ENCODE data around the gene NCOA5. TPM values are rescaled to one million over a fixed set of nuclear protein-coding genes. Genes with fewer than 3 reads are reported as not detected.

NCOA5 gene
- total and polyA plus RNA-seq, 2 experiments from 2014 or later, result 8.4 to 22.8 TPM

DNA sequence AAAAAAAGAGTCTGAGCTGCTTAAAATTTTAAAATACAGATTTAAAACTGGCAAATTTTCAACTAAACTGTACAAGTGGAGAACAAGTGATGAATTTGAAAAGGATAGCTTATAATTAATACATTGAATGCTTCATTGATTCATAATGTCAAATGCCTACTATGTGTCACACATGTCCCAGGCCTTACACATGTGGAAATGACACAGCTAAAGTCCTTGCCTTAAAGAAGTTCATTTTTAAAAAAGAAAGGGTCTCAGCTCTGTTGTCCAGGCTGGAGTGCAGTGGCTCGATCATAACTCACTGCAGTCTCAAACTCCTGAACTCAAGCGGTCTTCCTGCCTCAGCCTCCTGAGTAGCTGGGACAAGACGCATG, 5.0 kb downstream of the NCOA5 start:
- DNase-seq (ENCODE audit: low spot score) (no peak), ATAC-seq (no peak)
- H4K20me1 ChIP-seq (replicated peaks; ENCODE audit: insufficient read depth), result peaks cover 64% of the 10 kb centered on the region
- no peaks in the 10 kb centered on the region for H3K36me3 ChIP-seq (ENCODE audit: insufficient read depth)
- TF ChIP-seq, protein P1, sequence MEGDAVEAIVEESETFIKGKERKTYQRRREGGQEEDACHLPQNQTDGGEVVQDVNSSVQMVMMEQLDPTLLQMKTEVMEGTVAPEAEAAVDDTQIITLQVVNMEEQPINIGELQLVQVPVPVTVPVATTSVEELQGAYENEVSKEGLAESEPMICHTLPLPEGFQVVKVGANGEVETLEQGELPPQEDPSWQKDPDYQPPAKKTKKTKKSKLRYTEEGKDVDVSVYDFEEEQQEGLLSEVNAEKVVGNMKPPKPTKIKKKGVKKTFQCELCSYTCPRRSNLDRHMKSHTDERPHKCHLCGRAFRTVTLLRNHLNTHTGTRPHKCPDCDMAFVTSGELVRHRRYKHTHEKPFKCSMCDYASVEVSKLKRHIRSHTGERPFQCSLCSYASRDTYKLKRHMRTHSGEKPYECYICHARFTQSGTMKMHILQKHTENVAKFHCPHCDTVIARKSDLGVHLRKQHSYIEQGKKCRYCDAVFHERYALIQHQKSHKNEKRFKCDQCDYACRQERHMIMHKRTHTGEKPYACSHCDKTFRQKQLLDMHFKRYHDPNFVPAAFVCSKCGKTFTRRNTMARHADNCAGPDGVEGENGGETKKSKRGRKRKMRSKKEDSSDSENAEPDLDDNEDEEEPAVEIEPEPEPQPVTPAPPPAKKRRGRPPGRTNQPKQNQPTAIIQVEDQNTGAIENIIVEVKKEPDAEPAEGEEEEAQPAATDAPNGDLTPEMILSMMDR (conservative IDR thresholded peaks at IDR 0.05; ENCODE audit: low read depth in 2 of 2), result no peak
- TF ChIP-seq NANOG (IDR thresholded peaks at IDR 0.05; ENCODE audit: borderline replicate concordance) (no peak), ZNF114 (CRISPR knock-in tag; IDR thresholded peaks at IDR 0.05) (no peak), EZH2 (IDR thresholded peaks at IDR 0.05; ENCODE audit: low read depth, unreplicated experiment) (no peak), POLR2AphosphoS5 (IDR thresholded peaks at IDR 0.05; ENCODE audit: low read depth) (no peak), ZNF331 (CRISPR knock-in tag; IDR thresholded peaks at IDR 0.05; ENCODE audit: low read depth) (no peak), STAT1 (IDR thresholded peaks at IDR 0.05; ENCODE audit: unreplicated experiment) (no peak), CREB1 (CRISPR knock-in tag; IDR thresholded peaks at IDR 0.05; ENCODE audit: low read depth) (no peak), EZH2phosphoT487 (IDR thresholded peaks at IDR 0.05; ENCODE audit: unreplicated experiment) (no peak), JUNB (IDR thresholded peaks at IDR 0.05; ENCODE audit: unreplicated experiment) (no peak)
- TF ChIP-seq, protein P2, sequence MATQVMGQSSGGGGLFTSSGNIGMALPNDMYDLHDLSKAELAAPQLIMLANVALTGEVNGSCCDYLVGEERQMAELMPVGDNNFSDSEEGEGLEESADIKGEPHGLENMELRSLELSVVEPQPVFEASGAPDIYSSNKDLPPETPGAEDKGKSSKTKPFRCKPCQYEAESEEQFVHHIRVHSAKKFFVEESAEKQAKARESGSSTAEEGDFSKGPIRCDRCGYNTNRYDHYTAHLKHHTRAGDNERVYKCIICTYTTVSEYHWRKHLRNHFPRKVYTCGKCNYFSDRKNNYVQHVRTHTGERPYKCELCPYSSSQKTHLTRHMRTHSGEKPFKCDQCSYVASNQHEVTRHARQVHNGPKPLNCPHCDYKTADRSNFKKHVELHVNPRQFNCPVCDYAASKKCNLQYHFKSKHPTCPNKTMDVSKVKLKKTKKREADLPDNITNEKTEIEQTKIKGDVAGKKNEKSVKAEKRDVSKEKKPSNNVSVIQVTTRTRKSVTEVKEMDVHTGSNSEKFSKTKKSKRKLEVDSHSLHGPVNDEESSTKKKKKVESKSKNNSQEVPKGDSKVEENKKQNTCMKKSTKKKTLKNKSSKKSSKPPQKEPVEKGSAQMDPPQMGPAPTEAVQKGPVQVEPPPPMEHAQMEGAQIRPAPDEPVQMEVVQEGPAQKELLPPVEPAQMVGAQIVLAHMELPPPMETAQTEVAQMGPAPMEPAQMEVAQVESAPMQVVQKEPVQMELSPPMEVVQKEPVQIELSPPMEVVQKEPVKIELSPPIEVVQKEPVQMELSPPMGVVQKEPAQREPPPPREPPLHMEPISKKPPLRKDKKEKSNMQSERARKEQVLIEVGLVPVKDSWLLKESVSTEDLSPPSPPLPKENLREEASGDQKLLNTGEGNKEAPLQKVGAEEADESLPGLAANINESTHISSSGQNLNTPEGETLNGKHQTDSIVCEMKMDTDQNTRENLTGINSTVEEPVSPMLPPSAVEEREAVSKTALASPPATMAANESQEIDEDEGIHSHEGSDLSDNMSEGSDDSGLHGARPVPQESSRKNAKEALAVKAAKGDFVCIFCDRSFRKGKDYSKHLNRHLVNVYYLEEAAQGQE (IDR thresholded peaks at IDR 0.05; ENCODE audit: unreplicated experiment), result no peak
- TF ChIP-seq, protein P3, sequence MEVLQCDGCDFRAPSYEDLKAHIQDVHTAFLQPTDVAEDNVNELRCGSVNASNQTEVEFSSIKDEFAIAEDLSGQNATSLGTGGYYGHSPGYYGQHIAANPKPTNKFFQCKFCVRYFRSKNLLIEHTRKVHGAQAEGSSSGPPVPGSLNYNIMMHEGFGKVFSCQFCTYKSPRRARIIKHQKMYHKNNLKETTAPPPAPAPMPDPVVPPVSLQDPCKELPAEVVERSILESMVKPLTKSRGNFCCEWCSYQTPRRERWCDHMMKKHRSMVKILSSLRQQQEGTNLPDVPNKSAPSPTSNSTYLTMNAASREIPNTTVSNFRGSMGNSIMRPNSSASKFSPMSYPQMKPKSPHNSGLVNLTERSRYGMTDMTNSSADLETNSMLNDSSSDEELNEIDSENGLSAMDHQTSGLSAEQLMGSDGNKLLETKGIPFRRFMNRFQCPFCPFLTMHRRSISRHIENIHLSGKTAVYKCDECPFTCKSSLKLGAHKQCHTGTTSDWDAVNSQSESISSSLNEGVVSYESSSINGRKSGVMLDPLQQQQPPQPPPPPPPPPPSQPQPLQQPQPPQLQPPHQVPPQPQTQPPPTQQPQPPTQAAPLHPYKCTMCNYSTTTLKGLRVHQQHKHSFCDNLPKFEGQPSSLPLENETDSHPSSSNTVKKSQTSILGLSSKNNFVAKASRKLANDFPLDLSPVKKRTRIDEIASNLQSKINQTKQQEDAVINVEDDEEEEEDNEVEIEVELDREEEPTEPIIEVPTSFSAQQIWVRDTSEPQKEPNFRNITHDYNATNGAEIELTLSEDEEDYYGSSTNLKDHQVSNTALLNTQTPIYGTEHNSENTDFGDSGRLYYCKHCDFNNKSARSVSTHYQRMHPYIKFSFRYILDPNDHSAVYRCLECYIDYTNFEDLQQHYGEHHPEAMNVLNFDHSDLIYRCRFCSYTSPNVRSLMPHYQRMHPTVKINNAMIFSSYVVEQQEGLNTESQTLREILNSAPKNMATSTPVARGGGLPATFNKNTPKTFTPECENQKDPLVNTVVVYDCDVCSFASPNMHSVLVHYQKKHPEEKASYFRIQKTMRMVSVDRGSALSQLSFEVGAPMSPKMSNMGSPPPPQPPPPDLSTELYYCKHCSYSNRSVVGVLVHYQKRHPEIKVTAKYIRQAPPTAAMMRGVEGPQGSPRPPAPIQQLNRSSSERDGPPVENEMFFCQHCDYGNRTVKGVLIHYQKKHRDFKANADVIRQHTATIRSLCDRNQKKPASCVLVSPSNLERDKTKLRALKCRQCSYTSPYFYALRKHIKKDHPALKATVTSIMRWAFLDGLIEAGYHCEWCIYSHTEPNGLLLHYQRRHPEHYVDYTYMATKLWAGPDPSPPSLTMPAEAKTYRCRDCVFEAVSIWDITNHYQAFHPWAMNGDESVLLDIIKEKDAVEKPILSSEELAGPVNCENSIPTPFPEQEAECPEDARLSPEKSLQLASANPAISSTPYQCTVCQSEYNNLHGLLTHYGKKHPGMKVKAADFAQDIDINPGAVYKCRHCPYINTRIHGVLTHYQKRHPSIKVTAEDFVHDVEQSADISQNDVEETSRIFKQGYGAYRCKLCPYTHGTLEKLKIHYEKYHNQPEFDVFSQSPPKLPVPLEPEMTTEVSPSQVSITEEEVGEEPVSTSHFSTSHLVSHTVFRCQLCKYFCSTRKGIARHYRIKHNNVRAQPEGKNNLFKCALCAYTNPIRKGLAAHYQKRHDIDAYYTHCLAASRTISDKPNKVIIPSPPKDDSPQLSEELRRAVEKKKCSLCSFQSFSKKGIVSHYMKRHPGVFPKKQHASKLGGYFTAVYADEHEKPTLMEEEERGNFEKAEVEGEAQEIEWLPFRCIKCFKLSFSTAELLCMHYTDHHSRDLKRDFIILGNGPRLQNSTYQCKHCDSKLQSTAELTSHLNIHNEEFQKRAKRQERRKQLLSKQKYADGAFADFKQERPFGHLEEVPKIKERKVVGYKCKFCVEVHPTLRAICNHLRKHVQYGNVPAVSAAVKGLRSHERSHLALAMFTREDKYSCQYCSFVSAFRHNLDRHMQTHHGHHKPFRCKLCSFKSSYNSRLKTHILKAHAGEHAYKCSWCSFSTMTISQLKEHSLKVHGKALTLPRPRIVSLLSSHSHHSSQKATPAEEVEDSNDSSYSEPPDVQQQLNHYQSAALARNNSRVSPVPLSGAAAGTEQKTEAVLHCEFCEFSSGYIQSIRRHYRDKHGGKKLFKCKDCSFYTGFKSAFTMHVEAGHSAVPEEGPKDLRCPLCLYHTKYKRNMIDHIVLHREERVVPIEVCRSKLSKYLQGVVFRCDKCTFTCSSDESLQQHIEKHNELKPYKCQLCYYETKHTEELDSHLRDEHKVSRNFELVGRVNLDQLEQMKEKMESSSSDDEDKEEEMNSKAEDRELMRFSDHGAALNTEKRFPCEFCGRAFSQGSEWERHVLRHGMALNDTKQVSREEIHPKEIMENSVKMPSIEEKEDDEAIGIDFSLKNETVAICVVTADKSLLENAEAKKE (CRISPR knock-in tag; IDR thresholded peaks at IDR 0.05), result no peak
- TF ChIP-seq, protein P4, sequence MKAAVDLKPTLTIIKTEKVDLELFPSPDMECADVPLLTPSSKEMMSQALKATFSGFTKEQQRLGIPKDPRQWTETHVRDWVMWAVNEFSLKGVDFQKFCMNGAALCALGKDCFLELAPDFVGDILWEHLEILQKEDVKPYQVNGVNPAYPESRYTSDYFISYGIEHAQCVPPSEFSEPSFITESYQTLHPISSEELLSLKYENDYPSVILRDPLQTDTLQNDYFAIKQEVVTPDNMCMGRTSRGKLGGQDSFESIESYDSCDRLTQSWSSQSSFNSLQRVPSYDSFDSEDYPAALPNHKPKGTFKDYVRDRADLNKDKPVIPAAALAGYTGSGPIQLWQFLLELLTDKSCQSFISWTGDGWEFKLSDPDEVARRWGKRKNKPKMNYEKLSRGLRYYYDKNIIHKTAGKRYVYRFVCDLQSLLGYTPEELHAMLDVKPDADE (IDR thresholded peaks at IDR 0.05), result no peak
- no peaks in the 10 kb centered on the region for H3F3A ChIP-seq (replicated peaks; ENCODE audit: low read depth)
- no peak overlapping the region for H3K27ac ChIP-seq (ENCODE audit: low read depth)
- no peaks in the 10 kb centered on the region for H3K9me2 ChIP-seq (ENCODE audit: insufficient read depth)
- no peaks in the 10 kb centered on the region for H3K27me3 ChIP-seq (ENCODE audit: insufficient read depth)
- H3K4me2 ChIP-seq, result no peak overlapping the region
- H3K36me3 Mint-ChIP-seq (ENCODE audit: low read depth), result no peaks in the 10 kb centered on the region
- no peak overlapping the region; the same call in 2 of the 3 replicates for H3K4me3 Mint-ChIP-seq
- H3K27me3 Mint-ChIP-seq (ENCODE audit: insufficient read depth, low read depth, poor library complexity), result no peaks in the 10 kb centered on the region
- no peak overlapping the region for H3K27ac Mint-ChIP-seq
- H3K4me1 ChIP-seq (ENCODE audit: insufficient read depth), result peaks cover 18% of the 10 kb centered on the region
- H3K9me3 Mint-ChIP-seq, result no peaks in the 10 kb centered on the region
- peaks cover 94% of the 10 kb centered on the region for H3K79me2 ChIP-seq (replicated peaks; ENCODE audit: insufficient read depth)
- no peak overlapping the region for H2AFZ ChIP-seq
- H3K4me1 Mint-ChIP-seq, result peaks cover 36% of the 10 kb centered on the region
- no peak overlapping the region for H3K4me3 ChIP-seq
